ENCODE data around the gene ESF1. TPM values are rescaled to one million over a fixed set of nuclear protein-coding genes. Genes with fewer than 3 reads are reported as not detected.
A peak's percentile ranks its signal among the peaks of the same experiment; 100 is the strongest.

Gene ESF1
- total and polyA plus RNA-seq, 7 donors = 9.0 to 22.8 (median 18.9) TPM

GRCh38 chr20:13735826-13736225 lies 48.9 kb downstream of the ESF1 start:
- Histone ChIP-seq H3K27ac (peak overlapping the region; percentile 39), H3K36me3 (ENCODE audit: insufficient read depth in 1 of 2, low read depth in 1 of 2) (peaks cover 0 to 28% of the 10 kb centered on the region in 2 donors)
- no peak for TF ChIP-seq CTCF (IDR thresholded peaks at IDR 0.05)

GRCh38 chr20:13723011-13723410 lies 61.7 kb downstream of the ESF1 start:
- Histone ChIP-seq H3K4me3 (no peak overlapping the region), H3K27ac (no peak overlapping the region), H3K9me3 (no peaks in the 10 kb centered on the region), H3K36me3 (ENCODE audit: insufficient read depth in 1 of 2, low read depth in 1 of 2) (peaks cover 0 to 27% of the 10 kb centered on the region in 2 donors), H3K4me1 (no peaks in the 10 kb centered on the region), H3K27me3 (ENCODE audit: insufficient read depth in 3 of 3, low read length in 2 of 3) (no peaks in the 10 kb centered on the region)
- no peak for TF ChIP-seq CTCF (IDR thresholded peaks at IDR 0.05)
- intact Hi-C loops (cut with DNase I) = no loop called here
- WGBS, 3 donors = 85 to 100% (median 86%) methylated on average over 1 of the region's 1 CpG
- DNase-seq (no peak), ATAC-seq (peak in 1 of 4 donors; percentile 44)

More at GRCh38 chr20:13735826-13736225, 48.9 kb downstream of the ESF1 start:
- Histone ChIP-seq H3K9me3 (no peaks in the 10 kb centered on the region), H3K4me1 (peaks cover 18% of the 10 kb centered on the region), H3K27me3 (ENCODE audit: insufficient read depth in 3 of 3, low read length in 2 of 3) (no peaks in the 10 kb centered on the region), H3K4me3 (no peak overlapping the region)
- 90 to 95% (median 94%) methylated on average over 1 of the region's 1 CpG for WGBS, 3 donors
- ATAC-seq (peak in 1 of 4 donors; percentile 11), DNase-seq (no peak)
- intact Hi-C loops (cut with DNase I) = no loop called here

GRCh38 chr20:13718171-13718570 lies 66.5 kb downstream of the ESF1 start:
- Histone ChIP-seq H3K27me3 (ENCODE audit: insufficient read depth in 3 of 3, low read length in 2 of 3) (no peaks in the 10 kb centered on the region), H3K4me1 (no peaks in the 10 kb centered on the region), H3K4me3 (no peak overlapping the region), H3K36me3 (ENCODE audit: insufficient read depth in 1 of 2, low read depth in 1 of 2) (peaks cover 3 to 53% of the 10 kb centered on the region in 2 donors), H3K27ac (no peak overlapping the region), H3K9me3 (no peaks in the 10 kb centered on the region)
- ATAC-seq (no peak), DNase-seq (no peak)
- WGBS, 3 donors = 88 to 96% (median 92%) methylated on average over 2 of the region's 2 CpGs
- intact Hi-C loops (cut with DNase I) = loop anchor here in 1 of 2 donors (10.0 kb wide), 1 partner anchor 47 kb away; no protein-coding TSS in a partner anchor
- no peak for TF ChIP-seq CTCF (IDR thresholded peaks at IDR 0.05)

GRCh38 chr20:13717631-13718044 lies 67.1 kb downstream of the ESF1 start:
- 92 to 97% (median 96%) methylated on average over 1 of the region's 1 CpG for WGBS, 3 donors
- intact Hi-C loops (cut with DNase I) = loop anchor here in 1 of 2 donors (10.0 kb wide), 1 partner anchor 47 kb away; no protein-coding TSS in a partner anchor
- Histone ChIP-seq H3K36me3 (ENCODE audit: insufficient read depth in 1 of 2, low read depth in 1 of 2) (peaks cover 3 to 56% of the 10 kb centered on the region in 2 donors), H3K4me3 (no peak overlapping the region), H3K9me3 (no peaks in the 10 kb centered on the region), H3K27me3 (ENCODE audit: insufficient read depth in 3 of 3, low read length in 2 of 3) (no peaks in the 10 kb centered on the region), H3K4me1 (no peaks in the 10 kb centered on the region), H3K27ac (no peak overlapping the region)
- DNase-seq (no peak), ATAC-seq (no peak)
- no peak for TF ChIP-seq CTCF (IDR thresholded peaks at IDR 0.05)

- DNase-seq (no peak), ATAC-seq (no peak)
- no peaks in the 10 kb centered on the region for H3K27me3 ChIP-seq (ENCODE audit: insufficient read depth in 3 of 3, low read length in 2 of 3)
- no peak overlapping the region for H3K4me3 ChIP-seq
- peaks cover 6% of the 10 kb centered on the region for H3K9me3 ChIP-seq
- no peak overlapping the region for H3K27ac ChIP-seq
- 84 to 94% (median 86%) methylated on average over 3 of the region's 3 CpGs for WGBS, 3 donors
- no peak for TF ChIP-seq CTCF (IDR thresholded peaks at IDR 0.05)
- peaks cover 3 to 63% of the 10 kb centered on the region in 2 donors for H3K36me3 ChIP-seq (ENCODE audit: insufficient read depth in 1 of 2, low read depth in 1 of 2)
- intact Hi-C loops (cut with DNase I) = loop anchor here in 1 of 2 donors (10.0 kb wide), 1 partner anchor 50 kb away; no protein-coding TSS in a partner anchor
- no peaks in the 10 kb centered on the region for H3K4me1 ChIP-seq
These were observed 69.5 kb downstream of the ESF1 start for GRCh38 chr20:13715171-13715570.
